Measurements from ENCODE around the gene NTN1. TPM values are rescaled to one million over a fixed set of nuclear protein-coding genes. Genes with fewer than 3 reads are reported as not detected.

Gene NTN1
- total RNA-seq, 1 experiment from 2014 or later, result 4.2 TPM

GRCh38 chr17:9185142-9185541 lies 163.8 kb downstream of the NTN1 start:
- no peaks in the 10 kb centered on the region for H3K27me3 ChIP-seq (ENCODE audit: insufficient read depth, low read length)
- ChIA-PET POLR2A (no interaction called here), RAD21 (ENCODE audit: low non-redundant PET in 1 of 2, low total read pairs in 2 of 2, uncharacterized antibody in 2 of 2, unreplicated experiment in 2 of 2) (no interaction called here), CTCF (no interaction called here)
- H2AFZ ChIP-seq (ENCODE audit: low read depth, low read length, poor library complexity, severe bottlenecking), result no peak overlapping the region
- no peak overlapping the region for H3K27ac ChIP-seq (ENCODE audit: low read depth, low read length)
- H4K20me1 ChIP-seq (ENCODE audit: insufficient read depth), result no peaks in the 10 kb centered on the region
- H3K36me3 ChIP-seq (ENCODE audit: control insufficient read depth in 1 of 2, insufficient read depth in 2 of 2, low read length in 2 of 2), result no peaks in the 10 kb centered on the region
- TF ChIP-seq POLR2AphosphoS5 (IDR thresholded peaks at IDR 0.05; ENCODE audit: low read depth, low read length) (no peak), ELF1 (IDR thresholded peaks at IDR 0.05; ENCODE audit: borderline replicate concordance, low read depth) (no peak), SRF (IDR thresholded peaks at IDR 0.05; ENCODE audit: low read depth) (no peak), ZBTB33 (IDR thresholded peaks at IDR 0.05; ENCODE audit: extremely low read depth, insufficient replicate concordance, low read length) (no peak), ZFX (IDR thresholded peaks at IDR 0.05) (no peak), EGR1 (IDR thresholded peaks at IDR 0.05; ENCODE audit: low read depth) (no peak), EZH2phosphoT487 (IDR thresholded peaks at IDR 0.05; ENCODE audit: borderline replicate concordance) (no peak), FOSL1 (IDR thresholded peaks at IDR 0.05; ENCODE audit: low read depth) (no peak), SIN3A (IDR thresholded peaks at IDR 0.05; ENCODE audit: low read depth) (no peak), REST (IDR thresholded peaks at IDR 0.05; ENCODE audit: low read depth) (no peak), TCF7L2 (IDR thresholded peaks at IDR 0.05; ENCODE audit: borderline replicate concordance, extremely low read depth, insufficient read depth, insufficient read length) (no peak)
- no peaks in the 10 kb centered on the region for H3K9me3 ChIP-seq (ENCODE audit: control insufficient read depth in 1 of 2, insufficient read depth in 1 of 2, low read depth in 1 of 2, low read length in 2 of 2)
- H3K4me2 ChIP-seq (ENCODE audit: low read length), result no peak overlapping the region
- no peak overlapping the region for H3K4me3 ChIP-seq (replicated peaks in 1 of 2; ENCODE audit: low read depth in 1 of 2, low read length in 2 of 2)
- H3K79me2 ChIP-seq (ENCODE audit: insufficient read depth, low read length), result no peaks in the 10 kb centered on the region
- no peak for ATAC-seq
- no peak overlapping the region for H3K9ac ChIP-seq (ENCODE audit: low read length)
- H3K4me1 ChIP-seq (ENCODE audit: control insufficient read depth in 1 of 2, insufficient read depth in 2 of 2, low read length in 2 of 2), result no peaks in the 10 kb centered on the region
- DNase-seq (ENCODE audit: low read depth, low spot score), result no peak
- BruUV-seq (replicated peaks), result no TSS peak
- intact Hi-C loops (cut with micrococcal nuclease), result no loop called here
- H3K9me2 ChIP-seq (ENCODE audit: insufficient read depth), result no peaks in the 10 kb centered on the region

Measured in HCT116 (cell line).